ENCODE data around the gene PTGIS. TPM values are rescaled to one million over a fixed set of nuclear protein-coding genes. Genes with fewer than 3 reads are reported as not detected.

PTGIS gene
- total and polyA plus RNA-seq, 10 donors = 0.15 to 1.6 (median 0.92) TPM

DNA sequence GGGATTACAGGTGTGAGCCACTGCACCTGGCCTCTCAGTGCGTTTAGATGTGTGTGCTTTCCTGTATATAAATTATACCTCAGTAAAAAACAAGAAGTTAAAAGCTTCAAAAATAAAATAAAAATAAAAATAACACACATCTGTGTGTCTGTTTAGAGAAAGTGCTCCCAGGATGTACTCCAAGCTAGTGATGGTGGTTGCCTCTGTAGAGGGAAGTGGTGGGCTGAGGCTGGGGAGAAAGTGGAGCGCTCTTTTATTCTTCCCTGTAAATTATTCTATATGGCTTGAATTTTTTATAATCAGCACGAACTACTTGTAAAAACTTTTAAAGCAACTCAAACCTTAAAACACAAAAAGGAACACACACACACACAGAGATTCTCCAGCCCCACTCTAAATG is 29.0 kb downstream of the PTGIS start:
- H3K36me3 ChIP-seq = no peaks in the 10 kb centered on the region
- H3K4me3 ChIP-seq = no peak overlapping the region
- intact Hi-C loops (cut with DNase I; ENCODE audit: low total_unique reads) = no loop called here
- H3K27me3 ChIP-seq (replicated peaks in 1 of 7) = peaks cover 0 to 27% (median 0%) of the 10 kb centered on the region in 7 donors
- WGBS, 5 donors = 86 to 94% (median 87%) methylated on average over 3 of the region's 3 CpGs
- no peak for DNase-seq
- H3K27ac ChIP-seq = no peak overlapping the region
- TF ChIP-seq POLR2A (IDR thresholded peaks at IDR 0.05) = no peak
- TF ChIP-seq, protein P1, sequence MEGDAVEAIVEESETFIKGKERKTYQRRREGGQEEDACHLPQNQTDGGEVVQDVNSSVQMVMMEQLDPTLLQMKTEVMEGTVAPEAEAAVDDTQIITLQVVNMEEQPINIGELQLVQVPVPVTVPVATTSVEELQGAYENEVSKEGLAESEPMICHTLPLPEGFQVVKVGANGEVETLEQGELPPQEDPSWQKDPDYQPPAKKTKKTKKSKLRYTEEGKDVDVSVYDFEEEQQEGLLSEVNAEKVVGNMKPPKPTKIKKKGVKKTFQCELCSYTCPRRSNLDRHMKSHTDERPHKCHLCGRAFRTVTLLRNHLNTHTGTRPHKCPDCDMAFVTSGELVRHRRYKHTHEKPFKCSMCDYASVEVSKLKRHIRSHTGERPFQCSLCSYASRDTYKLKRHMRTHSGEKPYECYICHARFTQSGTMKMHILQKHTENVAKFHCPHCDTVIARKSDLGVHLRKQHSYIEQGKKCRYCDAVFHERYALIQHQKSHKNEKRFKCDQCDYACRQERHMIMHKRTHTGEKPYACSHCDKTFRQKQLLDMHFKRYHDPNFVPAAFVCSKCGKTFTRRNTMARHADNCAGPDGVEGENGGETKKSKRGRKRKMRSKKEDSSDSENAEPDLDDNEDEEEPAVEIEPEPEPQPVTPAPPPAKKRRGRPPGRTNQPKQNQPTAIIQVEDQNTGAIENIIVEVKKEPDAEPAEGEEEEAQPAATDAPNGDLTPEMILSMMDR (IDR thresholded peaks at IDR 0.05 in 8 of 11, conservative IDR thresholded peaks at IDR 0.05 in 3 of 11) = no peak
- no peak for TF ChIP-seq POLR2AphosphoS5 (IDR thresholded peaks at IDR 0.05)
- peaks cover 0 to 8% (median 0%) of the 10 kb centered on the region in 8 donors for H3K9me3 ChIP-seq
- H3K4me1 ChIP-seq = peaks cover 0 to 13% (median 10%) of the 10 kb centered on the region in 6 donors

DNA sequence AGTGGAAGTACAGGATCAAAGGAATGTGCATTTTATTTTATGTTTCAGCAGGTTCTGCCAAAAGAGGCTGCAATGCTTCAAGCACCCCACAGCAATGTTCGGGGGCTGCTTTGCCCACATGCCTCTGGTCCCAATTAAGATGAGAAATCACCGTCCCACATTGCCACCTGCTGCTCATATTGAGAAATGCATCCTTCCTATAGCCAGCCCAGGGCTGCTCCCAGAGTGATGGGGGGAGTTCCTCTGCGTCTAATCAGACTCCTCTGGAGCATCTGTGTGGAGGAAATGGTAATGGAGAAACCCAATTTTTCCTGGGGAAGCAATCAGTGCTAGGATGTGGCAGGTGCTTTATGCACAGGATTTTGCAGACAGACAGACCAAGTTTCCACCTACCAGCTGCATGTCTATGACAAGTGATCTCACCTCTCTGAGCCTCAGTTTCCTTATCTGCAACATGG is 33.7 kb downstream of the PTGIS start:
- 0 to 4% (median 1%) methylated on average over 3 of the region's 3 CpGs for WGBS, 5 donors
- intact Hi-C loops (cut with DNase I; ENCODE audit: low total_unique reads) = loop anchor here (2.0 kb wide), 1 partner anchor 199 kb away; no protein-coding TSS in a partner anchor
- TF ChIP-seq POLR2AphosphoS5 (IDR thresholded peaks at IDR 0.05) (no peak), POLR2A (IDR thresholded peaks at IDR 0.05) (no peak)
- TF ChIP-seq, protein P1 (IDR thresholded peaks at IDR 0.05 in 8 of 11, conservative IDR thresholded peaks at IDR 0.05 in 3 of 11) = peak; percentile 58 to 91 (median 82)
- Histone ChIP-seq H3K36me3 (no peaks in the 10 kb centered on the region), H3K4me1 (peaks cover 0 to 14% (median 10%) of the 10 kb centered on the region in 6 donors), H3K27ac (no peak overlapping the region), H3K4me3 (no peak overlapping the region), H3K9me3 (peaks cover 0 to 6% (median 0%) of the 10 kb centered on the region in 8 donors), H3K27me3 (replicated peaks in 1 of 7) (peaks cover 0 to 27% (median 0%) of the 10 kb centered on the region in 7 donors)
- DNase-seq = no peak

DNA sequence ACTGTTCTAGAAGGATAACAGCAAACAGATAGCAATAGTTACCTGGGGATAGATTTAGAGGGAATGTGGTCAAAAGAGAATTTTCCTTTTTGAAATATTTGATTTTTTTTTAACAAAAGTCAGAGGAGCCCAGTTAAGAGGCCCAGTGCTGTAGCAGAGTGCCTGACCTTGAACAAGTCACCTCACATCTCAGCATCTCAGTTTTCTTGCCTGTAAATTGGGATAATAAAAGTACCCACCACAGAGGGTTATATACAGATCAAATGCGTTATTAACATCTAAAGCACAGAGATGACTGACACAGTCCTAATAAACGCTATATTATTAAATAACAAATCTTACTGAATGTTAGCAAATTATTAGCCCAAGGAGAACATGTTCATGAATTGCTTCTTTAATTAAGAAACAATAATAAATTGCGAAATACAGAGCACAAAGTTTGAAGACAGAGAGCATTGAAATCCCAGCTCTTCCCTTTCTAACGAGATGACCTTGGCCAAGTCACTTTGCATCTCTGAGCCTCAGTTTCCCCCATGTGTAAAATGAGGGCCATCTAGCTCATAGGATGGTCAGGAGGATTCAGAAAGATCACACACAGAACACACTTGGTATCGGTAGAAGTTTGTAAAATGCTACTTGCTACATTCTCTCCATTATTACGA is 35.5 kb downstream of the PTGIS start:
- intact Hi-C loops (cut with DNase I; ENCODE audit: low total_unique reads) = no loop called here
- WGBS, 5 donors = 80 to 91% (median 88%) methylated on average over 6 of the region's 6 CpGs
- H3K9me3 ChIP-seq = no peaks in the 10 kb centered on the region
- no peak for TF ChIP-seq POLR2A (IDR thresholded peaks at IDR 0.05)
- no peak for TF ChIP-seq POLR2AphosphoS5 (IDR thresholded peaks at IDR 0.05)
- TF ChIP-seq, protein P1 (IDR thresholded peaks at IDR 0.05 in 8 of 11, conservative IDR thresholded peaks at IDR 0.05 in 3 of 11) = no peak
- peaks cover 0 to 14% (median 10%) of the 10 kb centered on the region in 6 donors for H3K4me1 ChIP-seq
- no peak for DNase-seq
- no peak overlapping the region for H3K4me3 ChIP-seq
- H3K36me3 ChIP-seq = no peaks in the 10 kb centered on the region
- H3K27me3 ChIP-seq (replicated peaks in 1 of 7) = peaks cover 0 to 28% (median 0%) of the 10 kb centered on the region in 7 donors
- no peak overlapping the region for H3K27ac ChIP-seq

DNA sequence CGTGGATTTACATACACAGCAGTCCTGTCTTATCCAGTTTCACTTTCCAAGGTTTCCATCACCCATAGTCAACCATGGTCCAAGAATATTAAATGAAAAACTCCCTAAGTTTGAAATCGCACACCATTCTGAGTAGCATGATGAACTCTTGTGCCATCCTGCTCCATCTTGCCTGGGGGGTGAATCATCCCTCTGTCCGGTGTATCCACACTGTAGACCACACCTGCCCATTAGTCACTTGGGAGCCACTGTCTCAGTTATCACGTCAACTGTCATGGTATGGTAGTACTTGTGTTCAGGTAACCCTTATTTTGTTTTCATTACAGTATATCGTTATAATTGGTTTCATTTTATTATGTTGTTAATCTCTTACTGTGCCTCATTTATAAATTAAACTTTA is 38.5 kb downstream of the PTGIS start:
- Histone ChIP-seq H3K36me3 (no peaks in the 10 kb centered on the region), H3K9me3 (peaks cover 0 to 7% (median 5%) of the 10 kb centered on the region in 8 donors), H3K4me1 (peaks cover 0 to 6% (median 5%) of the 10 kb centered on the region in 6 donors), H3K4me3 (no peak overlapping the region), H3K27me3 (replicated peaks in 1 of 7) (peaks cover 0 to 9% (median 0%) of the 10 kb centered on the region in 7 donors), H3K27ac (no peak overlapping the region)
- no peak for TF ChIP-seq POLR2AphosphoS5 (IDR thresholded peaks at IDR 0.05)
- TF ChIP-seq, protein P1 (IDR thresholded peaks at IDR 0.05 in 8 of 11, conservative IDR thresholded peaks at IDR 0.05 in 3 of 11) = no peak
- TF ChIP-seq POLR2A (IDR thresholded peaks at IDR 0.05) = no peak
- intact Hi-C loops (cut with DNase I; ENCODE audit: low total_unique reads) = no loop called here
- DNase-seq = no peak
- WGBS, 5 donors = 69 to 87% (median 84%) methylated on average over 5 of the region's 5 CpGs
